ENCODE measurements around the gene PSME1. TPM values are rescaled to one million over a fixed set of nuclear protein-coding genes. Genes with fewer than 3 reads are reported as not detected.

The PSME1 gene
- total and polyA plus RNA-seq, 2 of the 4 experiments (the other 2 are of a cell fraction) = 42.8 to 106 TPM

DNA sequence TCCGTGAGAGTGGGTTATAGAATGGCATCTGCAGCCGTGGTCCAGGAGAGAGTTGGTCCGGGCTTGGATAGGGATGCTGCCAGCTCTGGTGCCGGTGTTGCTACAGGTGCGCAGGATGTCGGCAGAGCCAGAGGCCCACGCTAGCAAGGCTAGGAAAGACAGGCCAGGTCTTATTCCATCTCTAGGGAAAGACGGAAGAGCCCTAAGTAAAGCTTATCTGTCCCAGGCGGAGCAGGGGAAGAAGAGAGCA, 485 bp upstream of the PSME1 start:
- H2AK5ac ChIP-seq (ENCODE audit: low read depth, low read length) = no peak overlapping the region; the same call in 1 of the 2 replicates
- 0% methylated on average over 4 of the region's 9 CpGs; no CpG with 5 or more reads in 1 of the 2 experiments for WGBS, 2 experiments (ENCODE audit: extremely low coverage in 2 of 2, insufficient read length in 1 of 2)
- peak overlapping the region; percentile 64; the same call in 1 of the 2 replicates for H3K56ac ChIP-seq (ENCODE audit: extremely low read depth, insufficient read depth, low read length)
- H3K23ac ChIP-seq (ENCODE audit: low read depth, low read length) = peak overlapping the region; percentile 12; the same call in 1 of the 2 replicates
- CTCF ChIA-PET = interaction anchor here (0.9 to 1.5 kb wide), 3 partner anchors 8 to 78 kb away, joined by 3 to 4 read pairs (median 3); no protein-coding TSS in a partner anchor
- H3K9me3 ChIP-seq (ENCODE audit: control insufficient read depth, insufficient read depth, low read length) = no peaks in the 10 kb centered on the region
- H2BK5ac ChIP-seq (ENCODE audit: low read depth, low read length, poor library complexity, severe bottlenecking) = no peak overlapping the region
- peak overlapping the region; percentile 82 for H2AK9ac ChIP-seq (replicated peaks; ENCODE audit: low read depth, low read length, poor library complexity)
- H4K20me1 ChIP-seq (ENCODE audit: insufficient read depth, low read length) = peaks cover 11% of the 10 kb centered on the region; the same call in 1 of the 2 replicates
- intact Hi-C loops (cut with micrococcal nuclease) = no loop called here
- ATAC-seq (ENCODE audit: low read depth) (no peak), DNase-seq (no peak)
- no peak overlapping the region for H2BK20ac ChIP-seq (ENCODE audit: low read depth, low read length)
- POLR2A ChIA-PET (ENCODE audit: unreplicated experiment) = no interaction called here
- H3K27ac ChIP-seq (ENCODE audit: insufficient read depth, low read length) = peak overlapping the region; percentile 5; the same call in 1 of the 2 replicates
- dilution Hi-C loops (cut with HindIII; ENCODE audit: low sequenced_read_pairs, unreplicated experiment) = no loop called here
- H3K4me3 ChIP-seq (ENCODE audit: insufficient read depth, low read depth, low read length) = peak overlapping the region; percentile 97
- H2BK15ac ChIP-seq (ENCODE audit: low read depth, low read length) = no peak overlapping the region
- H3K27me3 ChIP-seq (ENCODE audit: control insufficient read depth, insufficient read depth, low read length) = no peaks in the 10 kb centered on the region
- H3K14ac ChIP-seq (replicated peaks; ENCODE audit: low read depth, low read length) = peak overlapping the region; percentile 73; the same call in 1 of the 2 replicates
- H3K4ac ChIP-seq (ENCODE audit: low read depth, low read length) = 0 out of 2 replicates have a peak overlapping the region, but pooled peaks have one; percentile 51
- peaks cover 17 to 38% of the 10 kb centered on the region in 2 experiments; a peak in 3 of 4 replicates for H3K79me1 ChIP-seq (ENCODE audit: low read depth in 1 of 2, low read length in 2 of 2)
- no peak overlapping the region for H4K5ac ChIP-seq (ENCODE audit: low read depth, low read length)
- peak overlapping the region in 1 of 2 experiments; percentile 20; a peak in 2 of 4 replicates for H4K8ac ChIP-seq (ENCODE audit: low read depth in 2 of 2, low read length in 2 of 2)
- in situ Hi-C loops (cut with MboI; ENCODE audit: low sequenced_read_pairs) = loop anchor here (10.0 to 25.0 kb wide), 3 partner anchors 299 to 1048 kb away; partner anchors contain the start of genes ACIN1, BCL2L2, C14orf119 and PABPN1
- TF ChIP-seq, protein P1, sequence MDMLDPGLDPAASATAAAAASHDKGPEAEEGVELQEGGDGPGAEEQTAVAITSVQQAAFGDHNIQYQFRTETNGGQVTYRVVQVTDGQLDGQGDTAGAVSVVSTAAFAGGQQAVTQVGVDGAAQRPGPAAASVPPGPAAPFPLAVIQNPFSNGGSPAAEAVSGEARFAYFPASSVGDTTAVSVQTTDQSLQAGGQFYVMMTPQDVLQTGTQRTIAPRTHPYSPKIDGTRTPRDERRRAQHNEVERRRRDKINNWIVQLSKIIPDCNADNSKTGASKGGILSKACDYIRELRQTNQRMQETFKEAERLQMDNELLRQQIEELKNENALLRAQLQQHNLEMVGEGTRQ (IDR thresholded peaks at IDR 0.05; ENCODE audit: low read depth, low read length) = no peak
- TF ChIP-seq POLR2A (IDR thresholded peaks at IDR 0.05; ENCODE audit: low read depth, low read length) (no peak), RFX5 (IDR thresholded peaks at IDR 0.05; ENCODE audit: low read depth, low read length) (no peak), NFE2L2 (IDR thresholded peaks at IDR 0.05; ENCODE audit: low read depth, low read length) (no peak), MAZ (IDR thresholded peaks at IDR 0.05; ENCODE audit: borderline replicate concordance, low read depth, low read length) (no peak)
- TF ChIP-seq, protein P2, sequence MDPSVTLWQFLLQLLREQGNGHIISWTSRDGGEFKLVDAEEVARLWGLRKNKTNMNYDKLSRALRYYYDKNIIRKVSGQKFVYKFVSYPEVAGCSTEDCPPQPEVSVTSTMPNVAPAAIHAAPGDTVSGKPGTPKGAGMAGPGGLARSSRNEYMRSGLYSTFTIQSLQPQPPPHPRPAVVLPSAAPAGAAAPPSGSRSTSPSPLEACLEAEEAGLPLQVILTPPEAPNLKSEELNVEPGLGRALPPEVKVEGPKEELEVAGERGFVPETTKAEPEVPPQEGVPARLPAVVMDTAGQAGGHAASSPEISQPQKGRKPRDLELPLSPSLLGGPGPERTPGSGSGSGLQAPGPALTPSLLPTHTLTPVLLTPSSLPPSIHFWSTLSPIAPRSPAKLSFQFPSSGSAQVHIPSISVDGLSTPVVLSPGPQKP (IDR thresholded peaks at IDR 0.05; ENCODE audit: borderline replicate concordance, low read depth, low read length) = no peak
- no peak overlapping the region for H2BK120ac ChIP-seq (ENCODE audit: low read depth, low read length)
- H3K4me1 ChIP-seq (ENCODE audit: control insufficient read depth, insufficient read depth, low read length) = peaks cover 11% of the 10 kb centered on the region
- peak overlapping the region; percentile 61 for H4K91ac ChIP-seq (ENCODE audit: insufficient read depth, low read depth, low read length)
- H3K36me3 ChIP-seq (ENCODE audit: control insufficient read depth, insufficient read depth, low read length) = peaks cover 23% of the 10 kb centered on the region
- H3K18ac ChIP-seq (ENCODE audit: low read depth, low read length) = no peak overlapping the region
- no TSS peak for BruUV-seq (replicated peaks)
- peaks cover 19% of the 10 kb centered on the region for H3K9me1 ChIP-seq (ENCODE audit: insufficient read depth, low read length)
- peak overlapping the region; percentile 87 for H3K4me2 ChIP-seq (ENCODE audit: low read depth, low read length)
- H3K9ac ChIP-seq (ENCODE audit: low read depth, low read length) = peak overlapping the region; percentile 13; the same call in 1 of the 2 replicates
- H2AFZ ChIP-seq (replicated peaks; ENCODE audit: low read length, poor library complexity) = peak overlapping the region; percentile 99

Measured in IMR-90 (cell line).